GM12892 (cell line): Measurements from ENCODE around the gene EGF.

Experiments used
- POLR2A ChIP-seq: IDR thresholded peaks from 2 replicates; pipeline ENCODE4 v1.6.1; 2011; ENCODE audit warnings: low read depth, low read length, control low read depth
- POLR2AphosphoS5 ChIP-seq: IDR thresholded peaks from 2 replicates; pipeline ENCODE4 v1.6.1; 2011; ENCODE audit warnings: low read depth, low read length, control low read depth

DNA sequence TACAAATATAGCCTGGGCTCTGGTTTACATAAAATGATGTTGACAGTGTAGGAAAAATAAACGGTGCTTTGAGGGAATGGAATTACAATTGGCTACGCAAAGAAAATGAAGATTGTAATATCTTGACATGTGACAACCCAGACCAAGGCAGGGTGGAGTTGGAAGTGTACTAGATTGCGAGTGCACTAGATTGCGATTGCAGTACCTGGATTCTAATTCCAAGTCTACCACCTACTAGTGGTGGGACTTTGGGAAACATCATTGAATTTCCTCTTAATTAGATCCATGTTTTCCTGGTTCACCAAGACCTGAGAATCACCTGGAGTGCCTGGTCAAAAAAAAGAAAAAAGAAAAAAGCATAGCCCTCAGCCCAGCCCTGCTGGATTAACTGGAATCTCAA lies 18.6 kb downstream of the EGF start:
- no peak for TF ChIP-seq POLR2AphosphoS5
- no peak for TF ChIP-seq POLR2A
